ENCODE results near the gene ITFG2. TPM values are rescaled to one million over a fixed set of nuclear protein-coding genes. Genes with fewer than 3 reads are reported as not detected.
A peak's percentile ranks its signal among the peaks of the same experiment; 100 is the strongest.

The ITFG2 gene
- total and polyA plus RNA-seq, 9 of the 15 experiments (the other 6 are each of a cell fraction or from before 2014, with no cell fraction given): 15.0 to 22.8 (median 19.4) TPM

DNA sequence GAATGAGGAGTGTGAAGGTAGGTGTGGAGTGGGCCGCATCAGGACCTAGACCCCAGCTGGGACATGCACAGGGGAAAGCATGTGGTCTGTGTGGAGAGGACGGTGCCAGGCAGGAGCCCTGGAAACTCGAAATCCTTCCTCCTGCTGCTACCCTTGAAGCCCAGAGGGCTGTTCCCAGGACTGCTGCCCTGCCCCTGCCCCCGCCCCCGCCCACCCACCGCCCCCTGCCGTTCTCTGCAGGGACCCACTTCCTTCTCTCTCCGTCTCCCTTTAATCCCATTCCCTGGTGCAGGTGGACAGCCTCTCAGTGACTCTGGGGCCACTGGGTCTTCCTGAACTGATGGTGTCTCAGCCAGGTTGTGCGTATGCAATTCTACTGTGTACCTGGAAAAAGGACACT is 8.0 kb downstream of the ITFG2 start:
- no TSS peak for BruUV-seq (replicated peaks)
- Histone ChIP-seq H3K9ac (ENCODE audit: insufficient read depth in 1 of 2, low read depth in 2 of 2, low read length in 2 of 2) (no peak overlapping the region), H3K27me3 (ENCODE audit: control insufficient read depth in 2 of 2, insufficient read depth in 2 of 2, low read length in 2 of 2) (no peaks in the 10 kb centered on the region), H3K4me1 (replicated peaks in 1 of 2; ENCODE audit: control insufficient read depth in 2 of 2, insufficient read depth in 2 of 2, low read length in 2 of 2) (no peaks in the 10 kb centered on the region), H3K4me2 (ENCODE audit: insufficient read depth, low read length) (no peak overlapping the region), H3K9me3 (replicated peaks; ENCODE audit: control insufficient read depth, insufficient read depth, low read depth, low read length) (no peaks in the 10 kb centered on the region), H3K36me3 (ENCODE audit: control insufficient read depth, insufficient read depth, low read length) (peaks cover 68% of the 10 kb centered on the region; the same call in 2 of the 3 replicates), H3K9me1 (ENCODE audit: control insufficient read depth, insufficient read depth, low read length) (no peaks in the 10 kb centered on the region), H3K79me2 (ENCODE audit: control insufficient read depth, insufficient read depth, low read length) (no peaks in the 10 kb centered on the region; the same call in 2 of the 3 replicates), H3K27ac (ENCODE audit: extremely low read depth, low read depth, low read length) (no peak overlapping the region), H4K20me1 (replicated peaks; ENCODE audit: control insufficient read depth, insufficient read depth, low read length) (no peaks in the 10 kb centered on the region), H2AFZ (ENCODE audit: low read depth, low read length) (no peak overlapping the region), H3K4me3 (no peak overlapping the region)
- TF ChIP-seq DIDO1 (tag; IDR thresholded peaks at IDR 0.05; ENCODE audit: low read depth): no peak
- no peak for TF ChIP-seq PCBP1 (IDR thresholded peaks at IDR 0.05; ENCODE audit: low read depth, low read length, poor library complexity, severe bottlenecking)
- no peak for ATAC-seq
- in situ Hi-C loops (cut with MboI) (no loop called here), intact Hi-C loops (cut with micrococcal nuclease) (no loop called here)
- no peak for DNase-seq (ENCODE audit: extremely low read depth in 1 of 4, low spot score in 3 of 4)
- ChIA-PET POLR2A (interaction anchor here (0.5 kb wide), 1 partner anchor 14 kb away, joined by 4 read pairs; no protein-coding TSS in a partner anchor), CTCF (ENCODE audit: low intra/inter-chr PET ratio) (no interaction called here)
- WGBS (ENCODE audit: insufficient coverage, low coverage, missing lambda C conversion rate): no CpG with 5 or more reads among the region's 9 CpGs
- FAIRE-seq: no peak

- POLR2A ChIA-PET: interaction anchor here (0.6 kb wide), 1 partner anchor 264 kb away, joined by 3 read pairs; no protein-coding TSS in a partner anchor
- no peak for ATAC-seq
- TF ChIP-seq E2F6 (IDR thresholded peaks at IDR 0.05; ENCODE audit: borderline replicate concordance in 1 of 2, extremely low read depth in 1 of 2, insufficient read depth in 1 of 2, insufficient read length in 1 of 2, low read depth in 1 of 2, low read length in 1 of 2, poor library complexity in 1 of 2, severe bottlenecking in 1 of 2) (no peak), MAFK (IDR thresholded peaks at IDR 0.05; ENCODE audit: low read length) (peak; percentile 78), MAFF (IDR thresholded peaks at IDR 0.05; ENCODE audit: low read length) (peak; percentile 74), PRPF4 (IDR thresholded peaks at IDR 0.05; ENCODE audit: insufficient read depth, low read depth, low read length, poor library complexity, severe bottlenecking) (no peak), C11orf30 (IDR thresholded peaks at IDR 0.05; ENCODE audit: low read depth) (peak; percentile 70), ZNF316 (IDR thresholded peaks at IDR 0.05) (peak; percentile 75), MAFG (tag; conservative IDR thresholded peaks at IDR 0.05) (peak; percentile 60), ASH1L (IDR thresholded peaks at IDR 0.05; ENCODE audit: borderline replicate concordance, low read depth, partially characterized antibody) (no peak)
Observed at GRCh38 chr12:2823483-2823882, 11.0 kb downstream of the ITFG2 start.

More at GRCh38 chr12:2823483-2823882, 11.0 kb downstream of the ITFG2 start:
- Histone ChIP-seq H3K27ac (ENCODE audit: extremely low read depth, low read depth, low read length) (no peak overlapping the region), H3K4me1 (replicated peaks in 1 of 2; ENCODE audit: control insufficient read depth in 2 of 2, insufficient read depth in 2 of 2, low read length in 2 of 2) (no peaks in the 10 kb centered on the region), H3K79me2 (ENCODE audit: control insufficient read depth, insufficient read depth, low read length) (no peaks in the 10 kb centered on the region), H3K36me3 (ENCODE audit: control insufficient read depth, insufficient read depth, low read length) (peaks cover 69% of the 10 kb centered on the region; the same call in 1 of the 3 replicates), H3K9me1 (ENCODE audit: control insufficient read depth, insufficient read depth, low read length) (no peaks in the 10 kb centered on the region), H3K4me2 (ENCODE audit: insufficient read depth, low read length) (no peak overlapping the region), H4K20me1 (replicated peaks; ENCODE audit: control insufficient read depth, insufficient read depth, low read length) (no peaks in the 10 kb centered on the region), H3K4me3 (no peak overlapping the region), H2AFZ (ENCODE audit: low read depth, low read length) (no peak overlapping the region), H3K27me3 (ENCODE audit: control insufficient read depth in 2 of 2, insufficient read depth in 2 of 2, low read length in 2 of 2) (no peaks in the 10 kb centered on the region), H3K9ac (ENCODE audit: insufficient read depth in 1 of 2, low read depth in 2 of 2, low read length in 2 of 2) (no peak overlapping the region), H3K9me3 (replicated peaks; ENCODE audit: control insufficient read depth, insufficient read depth, low read depth, low read length) (no peaks in the 10 kb centered on the region)
- 55% methylated on average over 3 of the region's 7 CpGs for WGBS (ENCODE audit: insufficient coverage, low coverage, missing lambda C conversion rate)
- FAIRE-seq (no peak), DNase-seq (ENCODE audit: extremely low read depth in 1 of 4, low spot score in 3 of 4) (no peak)
- CTCF ChIA-PET (ENCODE audit: low intra/inter-chr PET ratio): no interaction called here
- BruUV-seq (replicated peaks): no TSS peak
- intact Hi-C loops (cut with micrococcal nuclease) (no loop called here), in situ Hi-C loops (cut with MboI) (no loop called here)

Data from K562 (cell line).